Thyroid gland (tissue), 4 donors: Measurements from ENCODE around the gene FOXR1. TPM values are rescaled to one million over a fixed set of nuclear protein-coding genes. Genes with fewer than 3 reads are reported as not detected.

Source experiments
- DNase-seq, 2 donors: peaks; one replicate each; pipeline ENCODE4 v3.0.0-alpha.2; 2019
- H3K27ac ChIP-seq, 3 donors: fragments of 200-600 bp; sonication (generic); 1 replicate in 2 of 3; 2 replicates in 1 of 3; pipeline ENCODE4 v1.5.1; 2016 to 2019; ENCODE audit warnings: mild to moderate bottlenecking in 1 of 3, moderate library complexity in 1 of 3
- H3K27me3 ChIP-seq: fragments of 200-600 bp; sonication (generic); one replicate; pipeline ENCODE4 v1.5.1; 2019
- H3K36me3 ChIP-seq, 2 donors: fragments of 200-600 bp; sonication (generic); one replicate each; pipeline ENCODE4 v1.5.1; 2016 to 2019
- H3K4me1 ChIP-seq, 2 donors: fragments of 200-600 bp; sonication (generic); one replicate each; pipeline ENCODE4 v1.5.1; 2017 to 2019
- H3K4me3 ChIP-seq, 3 donors: fragments of 200-600 bp; sonication (generic); replicated peaks in 1 of 3; 1 replicate in 2 of 3; 2 replicates in 1 of 3; pipeline ENCODE4 v1.5.1; 2016; ENCODE audit warnings: mild to moderate bottlenecking in 1 of 3
- H3K9me3 ChIP-seq: fragments of 200-600 bp; sonication (generic); one replicate; pipeline ENCODE4 v1.5.1; 2017
- POLR2A ChIP-seq, 2 donors: fragments of 450-650 bp; IDR thresholded peaks; one replicate each; pipeline ENCODE4 v1.6.1; 2017; ENCODE audit warnings: antibody characterized with exemption in 2 of 2, mild to moderate bottlenecking in 2 of 2, moderate library complexity in 1 of 2
- WGBS, 2 donors: methylation state at CpG; one replicate each; pipeline ENCODE4 v1.1.5; 2017; 5-methylcytosine and 5-hydroxymethylcytosine counted together
- intact Hi-C: fragments of 100-400 bp; cut with DNase I; formaldehyde crosslinking; loops from one replicate; pipeline ENCODE4 v1.15.1; 2023
- total RNA-seq, 4 donors: library from RNA; depleted of rRNA; stranded (reverse); fragments of >200 nt; gene quantifications; one replicate each; pipeline ENCODE4 v1.2.3, GENCODE V29; 2016
- TF ChIP-seq, protein P1 (sequence below), 6 experiments: fragments of 200-600 bp in 3 of 6; fragments of 450-650 bp in 3 of 6; sonication (generic) in 3 of 6; IDR thresholded peaks; one replicate each; pipeline ENCODE4 v1.5.1; 2016 to 2019; ENCODE audit warnings: antibody characterized with exemption in 6 of 6, mild to moderate bottlenecking in 2 of 6, inconsistent platforms in 1 of 6, moderate library complexity in 1 of 6

The FOXR1 gene
- total RNA-seq, 4 donors from 2014 or later, result not detected

DNA sequence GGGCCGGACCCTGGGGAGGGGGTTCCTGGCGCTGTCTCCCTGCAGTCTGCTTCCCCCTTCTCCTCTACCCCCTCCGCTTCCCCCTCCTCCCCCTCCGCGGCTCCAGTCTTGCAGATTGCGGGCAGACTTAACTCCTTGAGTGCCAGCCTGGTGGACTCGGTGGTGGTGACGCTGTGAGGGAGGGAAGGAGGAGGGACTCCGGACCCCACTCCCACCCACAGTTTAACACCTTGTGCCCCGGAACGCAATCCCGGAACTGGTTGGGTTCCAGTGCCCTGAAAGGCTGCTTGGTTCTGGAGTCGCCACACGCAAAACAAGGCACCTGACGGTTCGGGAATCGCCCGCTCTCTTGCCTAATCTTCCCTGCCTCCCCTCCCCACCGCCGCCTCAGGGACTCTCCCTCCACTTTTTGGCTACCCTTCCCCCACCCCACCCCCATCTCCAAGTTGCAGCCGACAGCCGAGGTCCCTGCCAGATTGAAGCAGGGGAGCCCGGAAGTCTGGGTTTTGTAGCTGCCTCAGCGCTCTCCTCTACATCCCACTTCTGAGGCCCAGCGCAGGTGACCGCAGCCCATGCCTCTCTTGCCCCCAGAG, 42.0 kb upstream of the FOXR1 start:
- peak overlapping the region; percentile 49 to 76 (median 75) for H3K4me3 ChIP-seq
- no peak for TF ChIP-seq POLR2A (IDR thresholded peaks at IDR 0.05)
- TF ChIP-seq, protein P1, sequence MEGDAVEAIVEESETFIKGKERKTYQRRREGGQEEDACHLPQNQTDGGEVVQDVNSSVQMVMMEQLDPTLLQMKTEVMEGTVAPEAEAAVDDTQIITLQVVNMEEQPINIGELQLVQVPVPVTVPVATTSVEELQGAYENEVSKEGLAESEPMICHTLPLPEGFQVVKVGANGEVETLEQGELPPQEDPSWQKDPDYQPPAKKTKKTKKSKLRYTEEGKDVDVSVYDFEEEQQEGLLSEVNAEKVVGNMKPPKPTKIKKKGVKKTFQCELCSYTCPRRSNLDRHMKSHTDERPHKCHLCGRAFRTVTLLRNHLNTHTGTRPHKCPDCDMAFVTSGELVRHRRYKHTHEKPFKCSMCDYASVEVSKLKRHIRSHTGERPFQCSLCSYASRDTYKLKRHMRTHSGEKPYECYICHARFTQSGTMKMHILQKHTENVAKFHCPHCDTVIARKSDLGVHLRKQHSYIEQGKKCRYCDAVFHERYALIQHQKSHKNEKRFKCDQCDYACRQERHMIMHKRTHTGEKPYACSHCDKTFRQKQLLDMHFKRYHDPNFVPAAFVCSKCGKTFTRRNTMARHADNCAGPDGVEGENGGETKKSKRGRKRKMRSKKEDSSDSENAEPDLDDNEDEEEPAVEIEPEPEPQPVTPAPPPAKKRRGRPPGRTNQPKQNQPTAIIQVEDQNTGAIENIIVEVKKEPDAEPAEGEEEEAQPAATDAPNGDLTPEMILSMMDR (IDR thresholded peaks at IDR 0.05), result peak in 1 of 6 experiments; percentile 10
- H3K36me3 ChIP-seq, result no peaks in the 10 kb centered on the region
- H3K4me1 ChIP-seq, result peaks cover 7 to 32% of the 10 kb centered on the region in 2 donors
- H3K9me3 ChIP-seq, result no peaks in the 10 kb centered on the region
- intact Hi-C loops, result no loop called here
- peak overlapping the region; percentile 97 to 99 (median 99) for H3K27ac ChIP-seq
- peak; percentile 93 to 94 for DNase-seq
- 0 to 1% methylated on average over 18 to 21 of the region's 26 CpGs for WGBS, 2 donors
- no peaks in the 10 kb centered on the region for H3K27me3 ChIP-seq

DNA sequence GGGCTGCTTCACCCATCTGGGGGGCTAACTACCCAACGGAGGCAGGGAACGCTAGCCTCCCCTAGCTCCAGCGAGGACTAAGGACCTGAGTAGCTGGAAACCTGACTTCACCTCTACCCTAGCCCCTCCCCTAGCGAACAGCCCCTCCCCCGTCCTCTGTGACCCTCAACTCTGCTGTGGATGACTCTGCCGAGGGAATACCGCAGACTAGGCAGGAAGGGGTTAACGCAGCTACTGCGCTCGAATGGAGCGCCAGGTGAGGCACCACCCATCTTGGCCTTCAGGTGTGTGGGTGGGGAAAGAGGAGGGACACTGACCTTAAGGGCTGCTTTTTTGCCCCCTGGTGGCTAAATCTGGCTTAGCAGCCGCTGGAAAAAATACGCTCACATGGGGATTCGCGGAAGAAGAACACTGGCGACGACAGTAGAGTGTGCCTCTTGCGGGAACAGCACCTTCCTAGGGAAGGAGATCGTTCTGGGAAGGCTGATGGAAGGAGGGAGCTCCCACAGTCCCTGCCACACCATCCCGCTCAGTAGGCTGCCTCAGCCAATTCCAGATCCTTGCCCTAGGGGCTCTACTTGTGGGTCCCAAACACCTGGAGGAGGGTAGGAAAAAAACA, 41.4 kb upstream of the FOXR1 start:
- no peaks in the 10 kb centered on the region for H3K27me3 ChIP-seq
- no peaks in the 10 kb centered on the region for H3K36me3 ChIP-seq
- peak in 1 of 2 donors; percentile 36 for TF ChIP-seq POLR2A (IDR thresholded peaks at IDR 0.05)
- TF ChIP-seq, protein P1 (IDR thresholded peaks at IDR 0.05), result peak; percentile 88 to 99 (median 96)
- H3K4me1 ChIP-seq, result peaks cover 7 to 32% of the 10 kb centered on the region in 2 donors
- H3K27ac ChIP-seq, result peak overlapping the region; percentile 97 to 99 (median 99)
- intact Hi-C loops, result no loop called here
- peak overlapping the region; percentile 49 to 76 (median 75) for H3K4me3 ChIP-seq
- WGBS, 2 donors, result 1 to 2% methylated on average over 20 of the region's 20 CpGs
- peak; percentile 94 to 96 for DNase-seq
- H3K9me3 ChIP-seq, result no peaks in the 10 kb centered on the region

DNA sequence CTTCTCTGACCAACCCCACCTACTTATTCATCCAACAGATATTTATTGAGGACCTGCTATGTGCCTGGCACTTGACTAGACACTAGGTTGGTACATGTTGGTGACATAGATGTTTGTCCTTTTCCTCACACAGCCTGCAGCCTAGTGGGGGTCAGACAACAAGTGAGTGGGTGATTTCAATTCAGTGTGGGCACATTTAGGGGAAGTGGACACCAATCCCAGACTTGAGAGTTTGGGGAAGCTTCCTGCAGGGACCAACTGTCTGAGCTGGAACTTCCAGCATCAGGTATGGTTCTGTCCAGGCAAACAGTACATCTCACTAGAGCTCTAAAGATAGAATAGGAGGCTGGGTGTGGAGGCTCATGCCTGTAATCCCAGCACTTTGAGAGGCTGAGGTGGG, 40.0 kb upstream of the FOXR1 start:
- intact Hi-C loops, result no loop called here
- Histone ChIP-seq H3K4me3 (no peak overlapping the region), H3K4me1 (peaks cover 7 to 26% of the 10 kb centered on the region in 2 donors), H3K27ac (no peak overlapping the region), H3K27me3 (no peaks in the 10 kb centered on the region), H3K9me3 (no peaks in the 10 kb centered on the region), H3K36me3 (no peaks in the 10 kb centered on the region)
- no peak for DNase-seq
- TF ChIP-seq, protein P1 (IDR thresholded peaks at IDR 0.05), result no peak
- no peak for TF ChIP-seq POLR2A (IDR thresholded peaks at IDR 0.05)

DNA sequence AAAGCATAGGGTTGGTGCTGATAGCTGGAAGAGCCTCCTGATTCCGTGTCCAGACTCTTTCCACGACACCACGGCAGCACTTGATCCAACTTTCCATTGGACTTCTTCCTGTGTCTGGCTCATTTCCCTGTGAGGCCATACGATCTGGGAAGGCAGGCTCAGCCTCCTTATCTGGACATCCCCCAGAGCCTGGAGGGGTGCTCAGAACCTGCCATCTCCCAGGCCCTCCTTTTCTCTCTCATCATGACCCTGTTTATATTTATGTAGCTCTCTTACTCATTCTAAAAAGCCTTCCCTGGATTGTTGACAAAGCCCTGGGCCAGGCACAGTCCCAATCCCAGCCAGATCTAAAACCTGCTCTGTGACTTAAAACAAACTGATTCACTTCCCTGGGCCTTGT, 38.1 kb upstream of the FOXR1 start:
- no peaks in the 10 kb centered on the region for H3K27me3 ChIP-seq
- H3K27ac ChIP-seq, result no peak overlapping the region
- H3K36me3 ChIP-seq, result no peaks in the 10 kb centered on the region
- WGBS, 2 donors, result 32 to 36% methylated on average over 4 of the region's 4 CpGs
- DNase-seq, result no peak
- no peak overlapping the region for H3K4me3 ChIP-seq
- no peak for TF ChIP-seq POLR2A (IDR thresholded peaks at IDR 0.05)
- TF ChIP-seq, protein P1 (IDR thresholded peaks at IDR 0.05), result no peak
- no peaks in the 10 kb centered on the region for H3K9me3 ChIP-seq
- H3K4me1 ChIP-seq, result peaks cover 3 to 19% of the 10 kb centered on the region in 2 donors
- intact Hi-C loops, result no loop called here

DNA sequence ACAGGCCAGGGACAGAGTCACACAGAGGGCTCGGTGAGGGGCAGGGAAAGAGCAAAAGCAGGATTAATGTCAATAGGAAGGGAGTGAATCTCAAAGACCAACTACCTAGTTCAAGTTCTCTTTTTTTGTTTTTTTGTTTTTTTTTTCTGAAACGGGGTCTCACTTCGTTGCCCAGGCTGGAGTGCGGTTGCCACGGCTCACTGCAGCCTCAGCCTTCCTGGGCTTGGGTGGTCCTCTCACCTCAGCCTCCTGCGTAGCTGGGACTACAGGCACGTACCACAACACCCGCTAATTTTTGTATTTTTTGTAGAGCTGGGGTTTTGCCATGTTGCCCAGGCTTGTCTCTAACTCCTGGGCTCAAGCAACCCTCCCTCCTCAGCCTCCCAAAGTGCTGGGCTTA, 36.2 kb upstream of the FOXR1 start:
- intact Hi-C loops, result no loop called here
- TF ChIP-seq, protein P1 (IDR thresholded peaks at IDR 0.05), result no peak
- TF ChIP-seq POLR2A (IDR thresholded peaks at IDR 0.05), result no peak
- 66 to 72% methylated on average over 8 of the region's 8 CpGs for WGBS, 2 donors

More for the DNA sequence above, 36.2 kb upstream of the FOXR1 start:
- H3K4me3 ChIP-seq, result no peak overlapping the region
- H3K9me3 ChIP-seq, result no peaks in the 10 kb centered on the region
- no peaks in the 10 kb centered on the region for H3K27me3 ChIP-seq
- no peak overlapping the region for H3K27ac ChIP-seq
- no peaks in the 10 kb centered on the region for H3K36me3 ChIP-seq
- H3K4me1 ChIP-seq, result peaks cover 3 to 13% of the 10 kb centered on the region in 2 donors
- DNase-seq, result no peak
